Omental fat pad (tissue), 4 donors: ENCODE results near the gene NR0B2. TPM values are rescaled to one million over a fixed set of nuclear protein-coding genes. Genes with fewer than 3 reads are reported as not detected.

Experiments
- ATAC-seq: fragments of 150-250 bp; one replicate; pipeline ENCODE4 v1.9.1; 2016; ENCODE audit warnings: mild to moderate bottlenecking, moderate library complexity; ENCODE audit not compliant: low FRiP score
- DNase-seq: peaks from one replicate; pipeline ENCODE4 v3.0.0-alpha.2; 2019; ENCODE audit warnings: low spot score
- total RNA-seq, 4 donors: library from RNA; depleted of rRNA; stranded (reverse); fragments of >200 nt; gene quantifications; one replicate each; pipeline ENCODE4 v1.1.0, GENCODE V29; 2016
- TF ChIP-seq, protein P1 (sequence below), 3 donors: fragments of 450-650 bp; IDR thresholded peaks; one replicate each; pipeline ENCODE4 v1.5.1; 2016 to 2017; ENCODE audit warnings: antibody characterized with exemption in 3 of 3, mild to moderate bottlenecking in 3 of 3, moderate library complexity in 2 of 3

Gene NR0B2
- total RNA-seq, 4 donors from 2014 or later: not detected

DNA sequence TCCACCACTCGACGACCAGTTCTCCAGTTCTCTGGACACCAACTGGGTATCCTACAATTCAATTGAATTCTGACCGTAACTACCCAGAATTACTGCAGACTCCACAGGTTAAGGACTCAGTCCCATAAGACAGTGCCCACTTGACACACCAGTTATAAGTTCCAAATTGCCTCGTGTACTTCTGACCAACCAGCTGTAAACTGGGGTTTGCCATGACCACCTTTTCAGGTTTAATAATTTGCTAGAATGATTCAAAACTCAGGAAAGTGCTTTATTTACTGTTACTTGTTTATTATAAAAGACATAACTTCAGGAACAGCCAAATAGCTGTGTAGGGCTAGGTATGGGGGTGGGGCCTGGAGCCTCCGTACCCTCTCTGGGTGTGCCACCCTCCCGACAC, 23.0 kb upstream of the NR0B2 start:
- no peak for ATAC-seq
- TF ChIP-seq, protein P1, sequence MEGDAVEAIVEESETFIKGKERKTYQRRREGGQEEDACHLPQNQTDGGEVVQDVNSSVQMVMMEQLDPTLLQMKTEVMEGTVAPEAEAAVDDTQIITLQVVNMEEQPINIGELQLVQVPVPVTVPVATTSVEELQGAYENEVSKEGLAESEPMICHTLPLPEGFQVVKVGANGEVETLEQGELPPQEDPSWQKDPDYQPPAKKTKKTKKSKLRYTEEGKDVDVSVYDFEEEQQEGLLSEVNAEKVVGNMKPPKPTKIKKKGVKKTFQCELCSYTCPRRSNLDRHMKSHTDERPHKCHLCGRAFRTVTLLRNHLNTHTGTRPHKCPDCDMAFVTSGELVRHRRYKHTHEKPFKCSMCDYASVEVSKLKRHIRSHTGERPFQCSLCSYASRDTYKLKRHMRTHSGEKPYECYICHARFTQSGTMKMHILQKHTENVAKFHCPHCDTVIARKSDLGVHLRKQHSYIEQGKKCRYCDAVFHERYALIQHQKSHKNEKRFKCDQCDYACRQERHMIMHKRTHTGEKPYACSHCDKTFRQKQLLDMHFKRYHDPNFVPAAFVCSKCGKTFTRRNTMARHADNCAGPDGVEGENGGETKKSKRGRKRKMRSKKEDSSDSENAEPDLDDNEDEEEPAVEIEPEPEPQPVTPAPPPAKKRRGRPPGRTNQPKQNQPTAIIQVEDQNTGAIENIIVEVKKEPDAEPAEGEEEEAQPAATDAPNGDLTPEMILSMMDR (IDR thresholded peaks at IDR 0.05): no peak
- DNase-seq: no peak

DNA sequence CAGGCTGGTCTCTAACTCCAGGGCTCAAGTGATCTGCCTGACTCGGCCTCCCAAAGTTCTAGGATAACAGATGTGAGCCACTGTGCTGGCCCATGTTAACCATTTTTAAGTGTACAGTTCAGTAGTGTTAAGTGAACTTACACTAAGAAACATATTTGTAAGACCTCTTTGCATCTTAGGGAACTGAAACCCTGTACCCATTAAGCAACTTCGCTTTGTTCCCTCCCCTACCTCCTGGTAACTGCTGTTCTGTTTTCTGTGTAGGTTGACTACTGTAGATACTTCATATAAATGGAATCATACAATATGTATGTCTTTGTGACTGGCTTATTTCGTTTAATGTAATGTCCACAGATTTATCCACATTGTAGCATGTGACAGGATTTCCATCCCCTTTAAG, 18.8 kb upstream of the NR0B2 start:
- DNase-seq (no peak), ATAC-seq (no peak)
- TF ChIP-seq, protein P1 (IDR thresholded peaks at IDR 0.05): no peak

DNA sequence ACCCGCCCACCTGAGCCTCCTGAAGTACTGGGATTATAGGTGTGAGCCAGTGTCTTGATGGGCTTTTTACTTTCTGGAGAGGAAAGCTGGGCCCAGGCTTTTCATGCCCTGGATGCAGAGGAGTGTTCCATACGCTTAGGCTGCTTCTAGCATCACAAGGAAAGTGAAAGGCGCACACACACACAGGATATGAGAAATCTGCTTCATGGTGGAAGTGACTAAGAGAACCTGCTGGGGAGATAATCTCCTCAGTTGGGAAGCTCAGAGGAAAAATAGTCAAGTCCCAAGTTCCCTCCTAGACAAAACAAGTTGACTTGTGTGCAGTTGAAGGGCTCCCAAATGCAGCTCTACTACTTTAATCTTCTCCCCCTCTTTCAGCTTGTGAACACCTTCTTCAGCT, 9.9 kb upstream of the NR0B2 start:
- ATAC-seq (no peak), DNase-seq (no peak)
- TF ChIP-seq, protein P1 (IDR thresholded peaks at IDR 0.05): no peak

DNA sequence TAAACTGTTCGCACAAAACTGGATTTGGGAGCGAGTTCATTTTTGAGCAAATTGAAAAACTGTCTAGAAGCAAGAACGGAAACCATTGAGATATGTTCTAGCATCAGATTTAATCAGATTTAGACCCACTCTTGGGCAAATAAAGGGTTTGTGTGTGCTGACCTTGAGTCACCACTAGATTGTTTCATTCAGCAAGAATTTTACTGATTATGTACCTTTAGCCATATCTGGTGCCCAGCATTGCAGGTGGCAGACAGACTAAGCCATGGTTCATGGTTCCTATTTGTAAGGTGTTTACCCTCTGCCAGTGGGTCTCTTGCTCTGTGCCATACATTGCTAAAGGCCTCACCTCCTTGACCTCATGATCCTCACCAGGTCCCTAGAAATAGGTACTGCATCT, 9.1 kb upstream of the NR0B2 start:
- TF ChIP-seq, protein P1 (IDR thresholded peaks at IDR 0.05): no peak
- DNase-seq (no peak), ATAC-seq (no peak)

DNA sequence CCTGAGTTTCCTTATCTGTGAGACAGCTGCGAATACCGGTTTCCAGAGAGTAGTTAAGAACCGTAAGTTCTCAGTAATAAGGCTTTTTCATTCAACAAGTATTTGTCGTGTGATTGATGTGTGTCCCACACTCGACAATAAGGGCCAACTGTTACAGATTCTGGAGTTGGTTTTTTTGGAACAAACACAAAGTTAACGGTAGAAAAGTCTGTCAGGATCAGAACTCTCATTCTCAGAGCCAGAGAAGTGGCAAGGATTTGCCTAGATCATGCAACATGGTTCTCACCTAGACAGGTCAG, 8.6 kb upstream of the NR0B2 start:
- TF ChIP-seq, protein P1 (IDR thresholded peaks at IDR 0.05): no peak
- DNase-seq: no peak
- ATAC-seq: no peak

DNA sequence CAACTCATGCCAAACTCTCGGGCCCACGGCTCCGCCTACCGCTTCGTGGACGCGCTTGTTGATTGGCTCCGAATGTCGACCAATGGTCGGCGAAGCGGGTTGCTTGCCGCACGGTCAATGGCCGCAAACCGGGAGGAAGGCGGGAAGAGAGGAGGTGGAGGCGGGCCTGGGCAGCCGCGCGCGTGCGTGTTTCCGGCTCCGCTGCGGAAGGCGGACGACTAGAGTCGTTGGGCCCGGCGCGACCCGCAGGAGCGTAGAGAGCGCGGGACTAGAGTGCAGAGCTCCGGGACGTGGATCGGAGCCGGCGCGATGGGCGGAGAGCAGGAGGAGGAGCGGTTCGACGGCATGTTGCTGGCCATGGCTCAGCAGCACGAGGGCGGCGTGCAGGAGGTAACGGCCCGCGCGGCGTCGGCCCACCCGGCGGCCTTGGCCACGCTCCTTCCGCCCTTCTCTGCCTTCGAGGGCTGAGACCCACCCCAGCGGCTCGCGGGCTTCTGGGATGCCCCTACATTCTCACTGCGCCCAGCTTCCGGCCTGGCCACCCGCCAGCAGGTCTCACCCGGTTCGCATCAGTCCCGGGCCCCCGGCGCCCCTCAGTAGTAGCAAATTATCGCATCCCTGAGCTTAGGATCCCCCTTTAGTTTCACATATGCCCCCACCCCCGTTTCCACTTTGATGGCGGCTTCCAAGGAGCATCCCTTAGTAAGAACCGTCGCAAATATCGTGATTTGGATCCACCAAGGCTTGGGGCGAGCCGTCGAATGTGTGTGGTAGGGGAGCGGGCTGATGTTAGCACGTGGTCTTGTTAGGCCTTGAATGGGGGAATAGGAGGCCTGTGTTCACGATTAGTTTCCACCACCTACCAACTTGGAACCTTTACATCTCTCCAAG, 8.0 kb upstream of the NR0B2 start, which contains the start of gene NUDC:
NUDC (plus strand) TSS at position 204 of the 891 bp plus-strand sequence; CDS start at position 310, 106 bp downstream.
- DNase-seq (peak; percentile 82), ATAC-seq (peak; percentile 99)
- TF ChIP-seq, protein P1 (IDR thresholded peaks at IDR 0.05): no peak

DNA sequence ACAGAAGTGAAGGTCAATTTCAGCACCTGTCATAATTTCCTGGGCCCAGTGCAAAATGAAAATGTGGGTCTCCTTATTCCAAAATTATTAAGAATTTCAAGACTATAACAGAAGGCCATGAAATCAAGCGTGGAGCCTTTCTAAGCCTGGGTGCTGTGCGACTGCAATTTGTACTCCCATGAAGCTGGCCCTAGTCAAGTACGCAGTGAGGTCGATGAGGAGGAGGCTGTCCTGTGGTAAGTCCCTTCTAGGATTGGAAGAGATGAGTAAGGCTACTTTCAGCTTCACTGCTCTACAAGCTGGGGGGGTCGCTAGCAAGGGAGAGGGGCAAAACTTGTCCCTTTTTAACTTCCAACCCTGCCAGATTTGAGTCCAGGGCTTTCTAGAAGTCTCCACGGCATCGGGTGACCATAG, 7.4 kb upstream of the NR0B2 start:
- ATAC-seq: peak; percentile 59
- DNase-seq: no peak
- TF ChIP-seq, protein P1 (IDR thresholded peaks at IDR 0.05): no peak
